Panc1 (cell line): ENCODE measurements around the gene SAMD4A. TPM values are rescaled to one million over a fixed set of nuclear protein-coding genes. Genes with fewer than 3 reads are reported as not detected.

ENCODE experiments used
- ATAC-seq: fragments of 200-7000 bp; cut with Tn5 transposase; 2 replicates; pipeline ENCODE4 v1.9.1; 2020; ENCODE audit warnings: mild to moderate bottlenecking, moderate library complexity
- BruUV-seq: library from RNA; stranded (reverse); fragments of 400-500 nt; replicated peaks from 2 replicates; lab custom pipeline; 2021; lab: Mats Ljungman, UMichigan
- CTCF ChIA-PET: fragments of 300-600 bp; sonication (Branson Sonifier 250); formaldehyde crosslinking; loops from one replicate; lab custom pipeline; 2022; ENCODE audit warnings: antibody characterized with exemption; lab: Charles Lee
- POLR2A ChIA-PET: fragments of 300-600 bp; sonication (Branson Sonifier 250); formaldehyde crosslinking; loops from one replicate; lab custom pipeline; 2022; ENCODE audit warnings: antibody characterized with exemption; lab: Charles Lee
- DNase-seq: peaks from one replicate; pipeline ENCODE4 v3.0.0-alpha.2; 2010; ENCODE audit warnings: low read depth, low spot score
- H3K27ac ChIP-seq: 2 replicates; pipeline ENCODE4 v1.5.1; 2011; ENCODE audit warnings: mild to moderate bottlenecking, low read length, inconsistent platforms
- H3K27me3 ChIP-seq: fragments of 200-500 bp; sonication (Bioruptor generic); 2 replicates; pipeline ENCODE4 v1.6.0; 2014; ENCODE audit warnings: low read length, inconsistent platforms; ENCODE audit not compliant: control insufficient read depth, insufficient read depth
- H3K36me3 ChIP-seq: fragments of 200-500 bp; sonication (Bioruptor generic); 2 replicates; pipeline ENCODE4 v1.5.1; 2014; ENCODE audit warnings: inconsistent platforms, mild to moderate bottlenecking, low read length, moderate library complexity; ENCODE audit not compliant: control insufficient read depth, insufficient read depth
- H3K4me1 ChIP-seq: 2 replicates; pipeline ENCODE4 v1.5.1; 2011; ENCODE audit warnings: inconsistent platforms, mild to moderate bottlenecking, low read length, moderate library complexity; ENCODE audit not compliant: control insufficient read depth, insufficient read depth
- H3K4me3 ChIP-seq, 2 experiments: 2 replicates each; pipeline ENCODE4 v1.5.1; 2011 to 2012; ENCODE audit warnings: low read depth in 2 of 2, low read length in 2 of 2, mild to moderate bottlenecking in 2 of 2, inconsistent platforms in 1 of 2, moderate library complexity in 1 of 2
- H3K9me3 ChIP-seq: fragments of 200-500 bp; sonication (Bioruptor generic); 2 replicates; pipeline ENCODE4 v1.5.1; 2014; ENCODE audit warnings: low read depth, mild to moderate bottlenecking, inconsistent platforms, low read length, moderate library complexity; ENCODE audit not compliant: control insufficient read depth, insufficient read depth
- CTCF ChIP-seq: fragments of 450-650 bp; IDR thresholded peaks from 2 replicates; pipeline ENCODE4 v1.5.1; 2017; ENCODE audit warnings: mild to moderate bottlenecking
- POLR2AphosphoS5 ChIP-seq: IDR thresholded peaks from 2 replicates; pipeline ENCODE4 v1.6.1; 2012; ENCODE audit warnings: mild to moderate bottlenecking, low read depth, low read length, moderate library complexity
- SIN3A ChIP-seq: IDR thresholded peaks from 2 replicates; pipeline ENCODE4 v1.6.1; 2012; ENCODE audit warnings: low read depth, mild to moderate bottlenecking, low read length, moderate library complexity, borderline replicate concordance; ENCODE audit not compliant: insufficient read depth
- TCF7L2 ChIP-seq: IDR thresholded peaks from 2 replicates; pipeline ENCODE4 v1.6.1; 2011; ENCODE audit warnings: mild to moderate bottlenecking, low read depth, low read length, inconsistent platforms
- in situ Hi-C: cut with HindIII; loops from 2 replicates; pipeline ENCODE4 v1.10.0; 2016; ENCODE audit warnings: low sequenced_read_pairs, low pct_unique_long_range_greater_than_20kb
- intact Hi-C: fragments of 100-400 bp; cut with micrococcal nuclease; formaldehyde crosslinking; loops from one replicate; pipeline ENCODE4 v1.10.0; 2022; ENCODE audit not compliant: unreplicated experiment
- total RNA-seq: library from RNA; stranded (reverse); gene quantifications from one replicate; pipeline ENCODE4 v1.2.1, GENCODE V29; 2021; ENCODE audit not compliant: unreplicated experiment
- TF ChIP-seq, protein P1 (sequence below), 2 experiments: IDR thresholded peaks; 2 replicates each; pipeline ENCODE4 v1.6.1; 2011 to 2012; ENCODE audit warnings: low read depth in 2 of 2, control low read depth in 1 of 2, low read length in 1 of 2, mild to moderate bottlenecking in 1 of 2, moderate library complexity in 1 of 2; ENCODE audit not compliant: insufficient read depth in 1 of 2

Gene SAMD4A
- total RNA-seq, 1 experiment from 2014 or later, result 15.2 TPM

DNA sequence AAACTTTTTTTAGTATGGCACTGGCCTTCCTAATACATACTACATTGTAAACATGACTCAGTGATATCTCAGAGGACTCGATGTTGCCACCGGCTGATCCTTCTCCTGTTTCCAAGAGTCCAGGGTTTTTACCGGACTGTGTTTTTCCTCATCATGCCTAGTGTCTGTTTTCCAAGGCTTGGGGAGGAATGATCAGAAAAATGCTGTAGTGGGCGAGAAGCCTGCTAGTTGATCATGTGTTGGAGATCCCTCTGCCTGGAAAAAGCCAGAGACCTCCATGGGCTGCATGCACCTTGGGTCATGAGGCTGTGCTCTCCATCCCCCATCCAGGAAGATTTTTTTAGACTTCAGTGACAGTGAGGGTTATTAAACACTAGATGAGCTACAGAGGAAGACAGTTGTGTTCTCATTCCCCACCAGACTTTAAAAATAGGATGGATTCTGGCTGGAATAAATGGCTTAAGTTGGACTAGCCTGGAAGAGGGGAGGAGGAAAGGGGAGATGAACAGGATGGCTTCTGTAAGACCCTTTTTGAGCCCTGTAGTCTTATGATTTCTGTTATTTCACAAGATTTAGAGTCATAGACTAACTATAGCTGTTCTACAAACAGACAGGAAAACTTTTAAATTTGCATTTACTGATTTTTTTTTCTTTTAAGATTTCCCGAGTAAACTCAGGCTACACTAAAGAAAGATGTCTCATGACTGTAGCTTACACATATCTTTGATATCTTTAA is 145.7 kb downstream of the SAMD4A start:
- no peaks in the 10 kb centered on the region for H3K36me3 ChIP-seq
- intact Hi-C loops (no loop called here), in situ Hi-C loops (no loop called here)
- H3K4me1 ChIP-seq, result no peaks in the 10 kb centered on the region
- no peak overlapping the region for H3K4me3 ChIP-seq
- DNase-seq (no peak), ATAC-seq (no peak)
- TF ChIP-seq, protein P1, sequence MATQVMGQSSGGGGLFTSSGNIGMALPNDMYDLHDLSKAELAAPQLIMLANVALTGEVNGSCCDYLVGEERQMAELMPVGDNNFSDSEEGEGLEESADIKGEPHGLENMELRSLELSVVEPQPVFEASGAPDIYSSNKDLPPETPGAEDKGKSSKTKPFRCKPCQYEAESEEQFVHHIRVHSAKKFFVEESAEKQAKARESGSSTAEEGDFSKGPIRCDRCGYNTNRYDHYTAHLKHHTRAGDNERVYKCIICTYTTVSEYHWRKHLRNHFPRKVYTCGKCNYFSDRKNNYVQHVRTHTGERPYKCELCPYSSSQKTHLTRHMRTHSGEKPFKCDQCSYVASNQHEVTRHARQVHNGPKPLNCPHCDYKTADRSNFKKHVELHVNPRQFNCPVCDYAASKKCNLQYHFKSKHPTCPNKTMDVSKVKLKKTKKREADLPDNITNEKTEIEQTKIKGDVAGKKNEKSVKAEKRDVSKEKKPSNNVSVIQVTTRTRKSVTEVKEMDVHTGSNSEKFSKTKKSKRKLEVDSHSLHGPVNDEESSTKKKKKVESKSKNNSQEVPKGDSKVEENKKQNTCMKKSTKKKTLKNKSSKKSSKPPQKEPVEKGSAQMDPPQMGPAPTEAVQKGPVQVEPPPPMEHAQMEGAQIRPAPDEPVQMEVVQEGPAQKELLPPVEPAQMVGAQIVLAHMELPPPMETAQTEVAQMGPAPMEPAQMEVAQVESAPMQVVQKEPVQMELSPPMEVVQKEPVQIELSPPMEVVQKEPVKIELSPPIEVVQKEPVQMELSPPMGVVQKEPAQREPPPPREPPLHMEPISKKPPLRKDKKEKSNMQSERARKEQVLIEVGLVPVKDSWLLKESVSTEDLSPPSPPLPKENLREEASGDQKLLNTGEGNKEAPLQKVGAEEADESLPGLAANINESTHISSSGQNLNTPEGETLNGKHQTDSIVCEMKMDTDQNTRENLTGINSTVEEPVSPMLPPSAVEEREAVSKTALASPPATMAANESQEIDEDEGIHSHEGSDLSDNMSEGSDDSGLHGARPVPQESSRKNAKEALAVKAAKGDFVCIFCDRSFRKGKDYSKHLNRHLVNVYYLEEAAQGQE (IDR thresholded peaks at IDR 0.05; ENCODE audit: insufficient read depth in 1 of 2, low read depth in 2 of 2, low read length in 1 of 2), result no peak
- TF ChIP-seq SIN3A (no peak), CTCF (no peak), POLR2AphosphoS5 (no peak)
- BruUV-seq, result no TSS peak
- H3K27me3 ChIP-seq, result no peaks in the 10 kb centered on the region
- ChIA-PET CTCF (no interaction called here), POLR2A (no interaction called here)
- no peaks in the 10 kb centered on the region for H3K9me3 ChIP-seq
- no peak overlapping the region for H3K27ac ChIP-seq

DNA sequence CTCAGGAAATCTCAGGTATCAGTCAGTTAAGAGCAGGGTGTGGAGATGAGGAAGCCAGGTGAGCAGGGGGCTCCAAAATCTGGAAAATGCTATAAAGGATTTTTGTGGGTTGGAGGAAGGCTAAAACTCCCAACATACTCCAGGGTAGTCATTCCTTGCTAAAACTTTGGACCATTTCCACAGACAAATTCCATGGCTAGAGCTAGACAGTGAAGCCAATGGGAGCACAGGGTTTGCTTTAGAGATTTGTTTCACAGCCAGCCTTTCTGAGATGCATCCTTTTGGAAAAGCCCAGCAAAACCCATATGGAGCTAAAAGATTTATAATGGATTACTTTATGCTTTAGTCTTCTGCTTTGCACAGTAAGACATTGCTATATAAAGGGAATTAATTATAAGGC is 146.5 kb downstream of the SAMD4A start:
- ChIA-PET CTCF (no interaction called here), POLR2A (no interaction called here)
- no peak overlapping the region for H3K27ac ChIP-seq
- no peaks in the 10 kb centered on the region for H3K9me3 ChIP-seq
- no peak for ATAC-seq
- H3K27me3 ChIP-seq, result no peaks in the 10 kb centered on the region
- TF ChIP-seq TCF7L2, result no peak
- TF ChIP-seq CTCF, result no peak
- no peak for TF ChIP-seq SIN3A
- TF ChIP-seq, protein P1 (IDR thresholded peaks at IDR 0.05; ENCODE audit: insufficient read depth in 1 of 2, low read depth in 2 of 2, low read length in 1 of 2), result no peak
- no peak for TF ChIP-seq POLR2AphosphoS5
- H3K4me3 ChIP-seq, result no peak overlapping the region
- H3K36me3 ChIP-seq, result no peaks in the 10 kb centered on the region
- in situ Hi-C loops, result no loop called here
- DNase-seq, result no peak
- intact Hi-C loops, result no loop called here
- BruUV-seq, result no TSS peak
- no peaks in the 10 kb centered on the region for H3K4me1 ChIP-seq
